ENCODE results near the gene CEACAM5.

The CEACAM5 gene

GRCh38 chr19:41698746-41699230 is 9.6 kb upstream of the CEACAM5 start:
- TF ChIP-seq ZNF366 (tag by site-specific recombination; conservative IDR thresholded peaks at IDR 0.05) (no peak), ZNF112 (tag by site-specific recombination; IDR thresholded peaks at IDR 0.05) (no peak), MEIS1 (CRISPR knock-in tag; IDR thresholded peaks at IDR 0.05; ENCODE audit: borderline replicate concordance) (no peak), ZNF513 (tag by site-specific recombination; IDR thresholded peaks at IDR 0.05) (no peak), ZNF629 (tag by site-specific recombination; IDR thresholded peaks at IDR 0.05) (no peak), TRIM28 (IDR thresholded peaks at IDR 0.05; ENCODE audit: borderline replicate concordance, low read length) (no peak), SP7 (tag by site-specific recombination; IDR thresholded peaks at IDR 0.05) (no peak), EGR2 (tag by site-specific recombination; IDR thresholded peaks at IDR 0.05; ENCODE audit: low read depth) (no peak), ZBTB26 (tag by site-specific recombination; optimal IDR thresholded peaks at IDR 0.05) (no peak), ZNF623 (tag by site-specific recombination; IDR thresholded peaks at IDR 0.05) (no peak), ZNF792 (tag by site-specific recombination; IDR thresholded peaks at IDR 0.05) (no peak), ZNF530 (tag by site-specific recombination; IDR thresholded peaks at IDR 0.05; ENCODE audit: low read depth) (no peak), ZNF707 (tag by site-specific recombination; IDR thresholded peaks at IDR 0.05) (no peak), ZNF266 (tag by site-specific recombination; IDR thresholded peaks at IDR 0.05; ENCODE audit: low read depth) (no peak), BCL6B (tag by site-specific recombination; IDR thresholded peaks at IDR 0.05) (no peak), ZXDB (tag by site-specific recombination; IDR thresholded peaks at IDR 0.05) (no peak)
- Histone ChIP-seq H3K9me3 (ENCODE audit: control insufficient read depth, insufficient read depth, low read depth, low read length) (no peaks in the 10 kb centered on the region), H3K4me3 (ENCODE audit: low read depth, low read length) (no peak overlapping the region), H3K4me1 (ENCODE audit: control insufficient read depth, insufficient read depth, low read length) (peaks cover 3% of the 10 kb centered on the region; the same call in 1 of the 2 replicates), H3K36me3 (ENCODE audit: control insufficient read depth in 2 of 2, insufficient read depth in 1 of 2, low read length in 2 of 2) (no peaks in the 10 kb centered on the region), H3K27ac (ENCODE audit: extremely low read depth, low read depth, low read length) (no peak overlapping the region)
- ChIA-PET POLR2A (interaction anchor here (0.7 kb wide), 1 partner anchor 34 kb away, joined by 8 read pairs; no protein-coding TSS in a partner anchor), CTCF (interaction anchor here (0.6 to 3.8 kb wide), 7 partner anchors 9 to 390 kb away, joined by 3 to 44 read pairs (median 4); partner anchors contain the start of gene CEACAM5)

- ChIA-PET CTCF (interaction anchor here (0.6 to 3.8 kb wide), 11 partner anchors 7 to 390 kb away, joined by 3 to 44 read pairs (median 4); partner anchors contain the start of gene CEACAM5), POLR2A (interaction anchor here (0.7 kb wide), 1 partner anchor 34 kb away, joined by 8 read pairs; no protein-coding TSS in a partner anchor)
- Histone ChIP-seq H3K27ac (ENCODE audit: extremely low read depth, low read depth, low read length) (no peak overlapping the region), H3K9me3 (ENCODE audit: control insufficient read depth, insufficient read depth, low read depth, low read length) (no peaks in the 10 kb centered on the region), H3K4me1 (ENCODE audit: control insufficient read depth, insufficient read depth, low read length) (peaks cover 3% of the 10 kb centered on the region; the same call in 1 of the 2 replicates), H3K4me3 (ENCODE audit: low read depth, low read length) (no peak overlapping the region), H3K36me3 (ENCODE audit: control insufficient read depth in 2 of 2, insufficient read depth in 1 of 2, low read length in 2 of 2) (no peaks in the 10 kb centered on the region)
- TF ChIP-seq ZNF560 (tag by site-specific recombination; IDR thresholded peaks at IDR 0.05; ENCODE audit: borderline replicate concordance), result no peak
- peak; percentile 100 for TF ChIP-seq GLIS1 (tag by site-specific recombination; IDR thresholded peaks at IDR 0.05)
- TF ChIP-seq REPIN1 (tag by site-specific recombination; IDR thresholded peaks at IDR 0.05; ENCODE audit: low read depth), result no peak
- TF ChIP-seq ZNF645 (tag by site-specific recombination; IDR thresholded peaks at IDR 0.05), result no peak
- TF ChIP-seq ZBTB8A (tag by site-specific recombination; IDR thresholded peaks at IDR 0.05), result no peak
- no peak for TF ChIP-seq ZBTB44 (tag by site-specific recombination; IDR thresholded peaks at IDR 0.05)
- no peak for TF ChIP-seq ZFP69B (tag by site-specific recombination; IDR thresholded peaks at IDR 0.05)
- no peak for TF ChIP-seq TSHZ1 (tag by site-specific recombination; IDR thresholded peaks at IDR 0.05; ENCODE audit: borderline replicate concordance)
These were observed 9.0 kb upstream of the CEACAM5 start for GRCh38 chr19:41699231-41699967.

Measured in HEK293 (cell line).